Skeletal muscle tissue (tissue), 4 donors: ENCODE results near the gene SPDYE4. TPM values are rescaled to one million over a fixed set of nuclear protein-coding genes. Genes with fewer than 3 reads are reported as not detected.

ENCODE experiments used
- H3K27ac ChIP-seq: one replicate; pipeline ENCODE4 v1.7.0; 2013; ENCODE audit warnings: mild to moderate bottlenecking, low read depth, low read length, inconsistent platforms
- H3K27me3 ChIP-seq, 3 donors: one replicate each; pipeline ENCODE4 v1.7.0; 2013; ENCODE audit warnings: low read length in 3 of 3; ENCODE audit not compliant: control insufficient read depth in 3 of 3, insufficient read depth in 3 of 3
- H3K36me3 ChIP-seq, 3 donors: one replicate each; pipeline ENCODE4 v1.7.0; 2013; ENCODE audit warnings: low read length in 3 of 3; ENCODE audit not compliant: control insufficient read depth in 3 of 3, insufficient read depth in 3 of 3
- H3K4me1 ChIP-seq, 3 donors: one replicate each; pipeline ENCODE4 v1.7.0; 2013; ENCODE audit warnings: low read length in 3 of 3, mild to moderate bottlenecking in 3 of 3; ENCODE audit not compliant: control insufficient read depth in 3 of 3, insufficient read depth in 3 of 3
- H3K4me3 ChIP-seq, 3 donors: one replicate each; pipeline ENCODE4 v1.7.0; 2013; ENCODE audit warnings: low read length in 3 of 3
- H3K9ac ChIP-seq, 3 donors: one replicate each; pipeline ENCODE4 v1.7.0; 2013; ENCODE audit warnings: low read length in 3 of 3, mild to moderate bottlenecking in 3 of 3, moderate library complexity in 2 of 3, low read depth in 1 of 3
- H3K9me3 ChIP-seq, 3 donors: one replicate each; pipeline ENCODE4 v1.7.0; 2013; ENCODE audit warnings: low read length in 3 of 3; ENCODE audit not compliant: control insufficient read depth in 3 of 3
- total RNA-seq: library from RNA; depleted of rRNA; stranded (reverse); fragments of >200 nt; gene quantifications from one replicate; pipeline ENCODE4 v1.2.3, GENCODE V29; 2014
- donor health status: Osteomylitis.

Gene SPDYE4
- total RNA-seq, 1 donor from 2014 or later, result not detected

- Histone ChIP-seq H3K27me3 (peaks cover 6 to 13% (median 8%) of the 10 kb centered on the region in 3 donors), H3K4me3 (no peak overlapping the region), H3K9ac (no peak overlapping the region), H3K36me3 (no peaks in the 10 kb centered on the region), H3K9me3 (no peaks in the 10 kb centered on the region), H3K4me1 (peaks cover 0 to 3% (median 0%) of the 10 kb centered on the region in 3 donors), H3K27ac (no peak overlapping the region)
Measured at GRCh38 chr17:8705427-8705826, 52.9 kb downstream of the SPDYE4 start.

GRCh38 chr17:8703001-8703400, 55.3 kb downstream of the SPDYE4 start:
- Histone ChIP-seq H3K9ac (no peak overlapping the region), H3K27ac (no peak overlapping the region), H3K9me3 (no peaks in the 10 kb centered on the region), H3K4me3 (no peak overlapping the region), H3K36me3 (no peaks in the 10 kb centered on the region), H3K4me1 (peaks cover 6 to 10% (median 9%) of the 10 kb centered on the region in 3 donors), H3K27me3 (peaks cover 13 to 18% (median 14%) of the 10 kb centered on the region in 3 donors)

GRCh38 chr17:8701754-8702153, 56.6 kb downstream of the SPDYE4 start:
- H3K27ac ChIP-seq, result no peak overlapping the region
- no peaks in the 10 kb centered on the region for H3K36me3 ChIP-seq
- H3K4me3 ChIP-seq, result no peak overlapping the region
- H3K27me3 ChIP-seq, result peaks cover 13 to 20% (median 17%) of the 10 kb centered on the region in 3 donors
- no peak overlapping the region for H3K9ac ChIP-seq
- H3K9me3 ChIP-seq, result no peaks in the 10 kb centered on the region
- H3K4me1 ChIP-seq, result peaks cover 5 to 11% (median 10%) of the 10 kb centered on the region in 3 donors

GRCh38 chr17:8701221-8701620, 57.1 kb downstream of the SPDYE4 start:
- H3K9ac ChIP-seq, result no peak overlapping the region
- peaks cover 5 to 11% (median 10%) of the 10 kb centered on the region in 3 donors for H3K4me1 ChIP-seq
- no peaks in the 10 kb centered on the region for H3K36me3 ChIP-seq
- H3K27me3 ChIP-seq, result peaks cover 13 to 21% (median 20%) of the 10 kb centered on the region in 3 donors
- no peak overlapping the region for H3K4me3 ChIP-seq
- H3K9me3 ChIP-seq, result no peaks in the 10 kb centered on the region
- H3K27ac ChIP-seq, result no peak overlapping the region

Other genes starting within 250 kb of the SPDYE4 start
- gene MYH10, start 127.8 kb downstream of the SPDYE4 start, total RNA-seq, result 72.0 TPM
- gene CCDC42, start 13.7 kb downstream of the SPDYE4 start, total RNA-seq, result not detected
- under 0.01 TPM for gene MFSD6L, start 40.8 kb upstream of the SPDYE4 start, total RNA-seq
- 0.52 TPM for gene PIK3R6, start 109.1 kb upstream of the SPDYE4 start, total RNA-seq
- 2.1 TPM for gene PIK3R5, start 207.2 kb upstream of the SPDYE4 start, total RNA-seq